HepG2 (cell line): Measurements from ENCODE around the gene ARVCF. TPM values are rescaled to one million over a fixed set of nuclear protein-coding genes. Genes with fewer than 3 reads are reported as not detected.

ENCODE experiments used
- AGO1 ChIP-seq: fragments of 200-400 bp; formaldehyde crosslinking; IDR thresholded peaks from 2 replicates; pipeline ENCODE4 v1.6.1; 2017; ENCODE audit warnings: mild to moderate bottlenecking, low read depth, low read length, moderate library complexity; ENCODE audit not compliant: poor library complexity, severe bottlenecking
- HNRNPK ChIP-seq: fragments of 200-400 bp; formaldehyde crosslinking; IDR thresholded peaks from 2 replicates; pipeline ENCODE4 v1.6.1; 2018; ENCODE audit warnings: low read length, low read depth, moderate library complexity, mild to moderate bottlenecking; ENCODE audit not compliant: poor library complexity, severe bottlenecking
- KAT7 ChIP-seq: IDR thresholded peaks from 2 replicates; pipeline ENCODE4 v1.6.1; 2018; ENCODE audit warnings: borderline replicate concordance, missing compliant biosample characterization
- NR2F2 ChIP-seq: IDR thresholded peaks from 2 replicates; pipeline ENCODE4 v1.6.1; 2012; ENCODE audit warnings: low read depth, inconsistent platforms, borderline replicate concordance
- NRL ChIP-seq: sonication (generic); formaldehyde crosslinking; IDR thresholded peaks from 2 replicates; pipeline ENCODE4 v1.5.0; 2020; ENCODE audit warnings: missing genetic modification reagents, mild to moderate bottlenecking, moderate library complexity, borderline replicate concordance
- PATZ1 ChIP-seq: sonication (generic); formaldehyde crosslinking; IDR thresholded peaks from 2 replicates; pipeline ENCODE4 v1.4.0; 2020; ENCODE audit warnings: missing genetic modification reagents
- PHF5A ChIP-seq: IDR thresholded peaks from one replicate; pipeline ENCODE4 v1.6.1; 2018; ENCODE audit warnings: low read depth, missing genetic modification reagents; ENCODE audit not compliant: unreplicated experiment
- PHF8 ChIP-seq: sonication (generic); formaldehyde crosslinking; IDR thresholded peaks from 2 replicates; pipeline ENCODE4 v1.5.0; 2020; ENCODE audit warnings: missing genetic modification reagents
- POLR2AphosphoS2 ChIP-seq: IDR thresholded peaks from 2 replicates; pipeline ENCODE4 v1.6.1; 2011; ENCODE audit warnings: low read depth, low read length, improper control_type of control experiment
- RBAK ChIP-seq: sonication (generic); formaldehyde crosslinking; IDR thresholded peaks from 2 replicates; pipeline ENCODE4 v1.5.1; 2020; ENCODE audit warnings: mild to moderate bottlenecking, missing genetic modification reagents
- SIX4 ChIP-seq: sonication (generic); formaldehyde crosslinking; IDR thresholded peaks from 2 replicates; pipeline ENCODE4 v1.4.0; 2020; ENCODE audit warnings: missing genetic modification reagents
- SNRNP70 ChIP-seq: fragments of 200-400 bp; formaldehyde crosslinking; IDR thresholded peaks from 2 replicates; pipeline ENCODE4 v1.6.1; 2017; ENCODE audit warnings: mild to moderate bottlenecking, low read depth, low read length, moderate library complexity
- SPEN ChIP-seq: sonication (generic); formaldehyde crosslinking; IDR thresholded peaks from 2 replicates; pipeline ENCODE4 v1.5.1; 2020; ENCODE audit warnings: low read depth, mild to moderate bottlenecking, missing genetic modification reagents
- ZMYM3 ChIP-seq: sonication (generic); formaldehyde crosslinking; IDR thresholded peaks from 2 replicates; pipeline ENCODE4 v1.5.1; 2020; ENCODE audit warnings: mild to moderate bottlenecking, missing genetic modification reagents
- ZNF12 ChIP-seq: sonication (generic); formaldehyde crosslinking; IDR thresholded peaks from 2 replicates; pipeline ENCODE4 v1.5.0; 2020; ENCODE audit warnings: missing genetic modification reagents
- polyA plus RNA-seq, 8 experiments: library from polyadenylated mRNA; depleted of rRNA in 3 of 8; stranded (reverse) in 7 of 8; unstranded in 1 of 8; fragments of >200 nt; fragmentation: Illumina TruSeq in 4 of 8; extraction: Trizol in 4 of 8; gene quantifications; 2 replicates each; pipeline versions ENCODE4 v1.2.1 to v1.2.3, GENCODE V29; 2011 to 2016; ENCODE audit warnings: low read depth in 4 of 8, missing spikeins in 1 of 8, mixed read lengths in 1 of 8; ENCODE audit not compliant: insufficient read depth in 1 of 8
- total RNA-seq, 5 experiments: library from RNA; depleted of rRNA; stranded (reverse); fragments of >200 nt; fragmentation: Illumina TruSeq; extraction: Trizol; gene quantifications; 2 replicates each; pipeline ENCODE4 v1.2.3, GENCODE V29; 2016; ENCODE audit warnings: low read depth in 1 of 5
- TF ChIP-seq, protein P1 (sequence below): sonication (generic); formaldehyde crosslinking; conservative IDR thresholded peaks from 2 replicates; pipeline ENCODE4 v1.4.0; 2020; ENCODE audit warnings: missing genetic modification reagents
- TF ChIP-seq, protein P2 (sequence below): sonication (generic); formaldehyde crosslinking; IDR thresholded peaks from 2 replicates; pipeline ENCODE4 v1.8.1; 2023; ENCODE audit warnings: missing genetic modification reagents, mild to moderate bottlenecking, borderline replicate concordance
- TF ChIP-seq, protein P3 (sequence below): IDR thresholded peaks from 2 replicates; pipeline ENCODE4 v1.6.1; 2016; ENCODE audit warnings: low read depth, missing genetic modification reagents, missing compliant biosample characterization

Gene ARVCF
- total and polyA plus RNA-seq, 2 of the 13 experiments (the other 11 are each of a cell fraction or from before 2014, with no cell fraction given) = 16.4 to 17.7 TPM

DNA sequence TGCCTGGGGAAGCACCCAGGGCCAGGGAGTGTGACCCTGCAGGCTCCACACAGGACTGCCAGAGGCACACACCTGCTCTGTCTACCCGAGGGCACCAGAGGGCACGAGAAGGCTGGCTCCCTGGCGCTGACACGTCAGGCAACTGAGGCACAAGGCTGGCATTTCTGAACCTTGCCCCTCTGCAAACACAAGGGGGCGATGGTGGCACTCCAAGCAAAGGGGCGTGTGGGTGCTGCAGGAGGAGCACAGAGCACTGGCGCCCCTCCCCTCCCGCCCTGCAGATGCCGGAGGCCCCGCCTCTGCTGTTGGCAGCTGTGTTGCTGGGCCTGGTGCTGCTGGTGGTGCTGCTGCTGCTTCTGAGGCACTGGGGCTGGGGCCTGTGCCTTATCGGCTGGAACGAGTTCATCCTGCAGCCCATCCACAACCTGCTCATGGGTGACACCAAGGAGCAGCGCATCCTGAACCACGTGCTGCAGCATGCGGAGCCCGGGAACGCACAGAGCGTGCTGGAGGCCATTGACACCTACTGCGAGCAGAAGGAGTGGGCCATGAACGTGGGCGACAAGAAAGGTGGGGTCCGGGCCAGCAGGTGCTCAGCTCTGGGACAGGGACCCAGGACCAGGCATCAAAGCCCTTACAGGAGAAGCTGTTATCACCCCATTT, 54.2 kb downstream of the ARVCF start (continued):
- TF ChIP-seq, protein P1, sequence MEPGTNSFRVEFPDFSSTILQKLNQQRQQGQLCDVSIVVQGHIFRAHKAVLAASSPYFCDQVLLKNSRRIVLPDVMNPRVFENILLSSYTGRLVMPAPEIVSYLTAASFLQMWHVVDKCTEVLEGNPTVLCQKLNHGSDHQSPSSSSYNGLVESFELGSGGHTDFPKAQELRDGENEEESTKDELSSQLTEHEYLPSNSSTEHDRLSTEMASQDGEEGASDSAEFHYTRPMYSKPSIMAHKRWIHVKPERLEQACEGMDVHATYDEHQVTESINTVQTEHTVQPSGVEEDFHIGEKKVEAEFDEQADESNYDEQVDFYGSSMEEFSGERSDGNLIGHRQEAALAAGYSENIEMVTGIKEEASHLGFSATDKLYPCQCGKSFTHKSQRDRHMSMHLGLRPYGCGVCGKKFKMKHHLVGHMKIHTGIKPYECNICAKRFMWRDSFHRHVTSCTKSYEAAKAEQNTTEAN (CRISPR knock-in tag) = no peak
- TF ChIP-seq ZMYM3 (CRISPR knock-in tag) (peak; percentile 49; the same call in 1 of the 2 replicates), ZNF12 (no peak), POLR2AphosphoS2 (no peak), AGO1 (no peak), SIX4 (no peak), PHF8 (CRISPR knock-in tag) (0 out of 2 replicates have a peak, but pooled peaks have one; percentile 17), HNRNPK (no peak), NRL (CRISPR knock-in tag) (no peak), RBAK (CRISPR knock-in tag) (no peak), PATZ1 (CRISPR knock-in tag) (peak; percentile 68), SNRNP70 (no peak), SPEN (CRISPR knock-in tag) (peak; percentile 48; the same call in 1 of the 2 replicates), KAT7 (CRISPR knock-in tag) (no peak), PHF5A (CRISPR knock-in tag) (peak; percentile 11), NR2F2 (no peak)
- TF ChIP-seq, protein P2, sequence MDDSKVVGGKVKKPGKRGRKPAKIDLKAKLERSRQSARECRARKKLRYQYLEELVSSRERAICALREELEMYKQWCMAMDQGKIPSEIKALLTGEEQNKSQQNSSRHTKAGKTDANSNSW (CRISPR knock-in tag) = no peak
- TF ChIP-seq, protein P3, sequence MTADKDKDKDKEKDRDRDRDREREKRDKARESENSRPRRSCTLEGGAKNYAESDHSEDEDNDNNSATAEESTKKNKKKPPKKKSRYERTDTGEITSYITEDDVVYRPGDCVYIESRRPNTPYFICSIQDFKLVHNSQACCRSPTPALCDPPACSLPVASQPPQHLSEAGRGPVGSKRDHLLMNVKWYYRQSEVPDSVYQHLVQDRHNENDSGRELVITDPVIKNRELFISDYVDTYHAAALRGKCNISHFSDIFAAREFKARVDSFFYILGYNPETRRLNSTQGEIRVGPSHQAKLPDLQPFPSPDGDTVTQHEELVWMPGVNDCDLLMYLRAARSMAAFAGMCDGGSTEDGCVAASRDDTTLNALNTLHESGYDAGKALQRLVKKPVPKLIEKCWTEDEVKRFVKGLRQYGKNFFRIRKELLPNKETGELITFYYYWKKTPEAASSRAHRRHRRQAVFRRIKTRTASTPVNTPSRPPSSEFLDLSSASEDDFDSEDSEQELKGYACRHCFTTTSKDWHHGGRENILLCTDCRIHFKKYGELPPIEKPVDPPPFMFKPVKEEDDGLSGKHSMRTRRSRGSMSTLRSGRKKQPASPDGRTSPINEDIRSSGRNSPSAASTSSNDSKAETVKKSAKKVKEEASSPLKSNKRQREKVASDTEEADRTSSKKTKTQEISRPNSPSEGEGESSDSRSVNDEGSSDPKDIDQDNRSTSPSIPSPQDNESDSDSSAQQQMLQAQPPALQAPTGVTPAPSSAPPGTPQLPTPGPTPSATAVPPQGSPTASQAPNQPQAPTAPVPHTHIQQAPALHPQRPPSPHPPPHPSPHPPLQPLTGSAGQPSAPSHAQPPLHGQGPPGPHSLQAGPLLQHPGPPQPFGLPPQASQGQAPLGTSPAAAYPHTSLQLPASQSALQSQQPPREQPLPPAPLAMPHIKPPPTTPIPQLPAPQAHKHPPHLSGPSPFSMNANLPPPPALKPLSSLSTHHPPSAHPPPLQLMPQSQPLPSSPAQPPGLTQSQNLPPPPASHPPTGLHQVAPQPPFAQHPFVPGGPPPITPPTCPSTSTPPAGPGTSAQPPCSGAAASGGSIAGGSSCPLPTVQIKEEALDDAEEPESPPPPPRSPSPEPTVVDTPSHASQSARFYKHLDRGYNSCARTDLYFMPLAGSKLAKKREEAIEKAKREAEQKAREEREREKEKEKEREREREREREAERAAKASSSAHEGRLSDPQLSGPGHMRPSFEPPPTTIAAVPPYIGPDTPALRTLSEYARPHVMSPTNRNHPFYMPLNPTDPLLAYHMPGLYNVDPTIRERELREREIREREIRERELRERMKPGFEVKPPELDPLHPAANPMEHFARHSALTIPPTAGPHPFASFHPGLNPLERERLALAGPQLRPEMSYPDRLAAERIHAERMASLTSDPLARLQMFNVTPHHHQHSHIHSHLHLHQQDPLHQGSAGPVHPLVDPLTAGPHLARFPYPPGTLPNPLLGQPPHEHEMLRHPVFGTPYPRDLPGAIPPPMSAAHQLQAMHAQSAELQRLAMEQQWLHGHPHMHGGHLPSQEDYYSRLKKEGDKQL (CRISPR knock-in tag) = no peak
